NCI-H1105 (cell line): ENCODE measurements around the gene TBC1D3H.
"Not testable (repeated sequence)": the region's sequence is repeated elsewhere in the genome, so short reads cannot be mapped to it uniquely, and the experiment has no call there.

ENCODE experiments used
- DNase-seq: peaks from one replicate; lab custom pipeline; 2025; lab: John Stamatoyannopoulos, UW

TBC1D3H gene

GRCh38 chr17:36388385-36389245, at the start of gene TBC1D3H:
TBC1D3H (minus strand) TSS chr17:36388435; CDS start chr17:36386895, 1,540 bp downstream.
- not testable (repeated sequence) for DNase-seq

GRCh38 chr17:36428891-36429290, 40.7 kb upstream of the TBC1D3H start:
- DNase-seq = not testable (repeated sequence)

DNA sequence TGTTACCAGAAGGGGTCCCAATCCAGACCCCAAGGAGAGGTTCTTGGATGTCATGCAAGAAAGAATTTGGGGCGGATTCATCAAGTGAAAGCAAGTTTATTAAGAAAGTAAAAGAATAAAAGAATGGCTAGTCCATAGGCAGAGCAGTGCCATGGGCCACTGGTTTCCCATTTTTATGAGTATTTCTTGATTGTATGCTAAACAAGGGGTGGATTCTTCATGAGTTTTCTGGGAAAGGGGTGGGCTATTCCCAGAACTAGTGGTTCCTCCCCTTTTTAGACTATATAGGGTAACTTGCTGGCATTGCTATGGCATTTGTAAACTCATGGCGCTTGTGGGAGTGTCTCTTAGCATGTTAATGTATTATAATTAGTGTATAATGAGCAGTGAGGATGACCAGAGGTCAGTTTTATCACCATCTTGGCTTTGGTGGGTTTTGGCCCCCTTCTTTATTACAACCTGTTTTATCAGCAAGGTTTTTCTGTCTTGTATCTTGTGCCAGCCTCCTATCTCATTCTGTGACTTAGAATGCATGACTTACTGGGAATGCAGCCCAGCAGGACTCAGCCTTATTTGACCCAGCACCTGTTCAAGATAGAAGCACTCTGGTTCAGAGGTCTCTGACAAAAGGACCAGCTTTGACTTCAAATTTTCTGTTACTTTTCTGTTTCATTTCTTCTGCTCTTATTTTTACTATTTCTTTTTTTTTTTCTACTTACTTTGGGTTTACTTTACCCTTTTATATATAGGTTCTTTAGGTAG, 27.1 kb upstream of the TBC1D3H start:
- not testable (repeated sequence) for DNase-seq

- not testable (repeated sequence) for DNase-seq
These were observed 2.9 kb upstream of the TBC1D3H start for GRCh38 chr17:36390943-36391645.

DNA sequence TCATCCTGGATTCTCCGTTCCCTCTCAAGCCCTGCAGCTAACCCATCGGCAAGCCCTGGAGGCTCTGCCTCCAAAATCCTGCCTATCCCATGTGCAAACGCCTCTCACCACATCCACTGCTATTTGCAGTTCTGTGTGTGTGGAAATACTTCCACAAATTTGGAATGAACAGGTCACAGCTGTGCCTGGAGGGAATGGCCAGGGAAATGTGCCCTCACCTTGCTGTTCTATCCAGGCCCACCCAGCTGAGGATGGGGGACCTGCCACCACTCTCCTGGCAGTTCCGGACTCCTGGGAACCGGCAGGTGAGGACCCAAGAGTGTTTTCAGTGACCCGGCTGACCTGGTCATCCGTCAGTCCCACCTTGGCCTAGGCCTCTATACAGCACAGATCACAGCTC, 12.3 kb downstream of the TBC1D3H start:
- DNase-seq = not testable (repeated sequence)

DNA sequence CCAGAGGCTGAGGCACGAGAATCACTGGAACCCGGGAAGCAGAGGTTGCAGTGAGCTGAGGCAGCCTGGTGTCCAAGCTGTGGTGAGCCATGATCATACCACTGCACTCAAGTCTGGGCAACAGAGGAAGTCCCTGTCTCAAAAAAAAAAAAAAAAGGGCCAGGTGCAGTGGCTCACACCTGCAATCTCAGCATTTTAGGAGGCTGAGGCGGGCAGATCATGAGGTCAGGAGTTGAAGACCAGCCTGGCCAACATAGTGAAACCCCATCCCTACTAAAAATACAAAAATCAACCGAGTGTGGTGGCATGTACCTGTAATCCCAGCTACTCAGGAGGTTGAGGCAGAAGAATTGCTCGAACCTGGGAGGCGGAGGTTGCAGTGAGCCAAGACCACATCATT, 25.7 kb downstream of the TBC1D3H start:
- not testable (repeated sequence) for DNase-seq
